ENCODE data around the gene PRPSAP2. TPM values are rescaled to one million over a fixed set of nuclear protein-coding genes. Genes with fewer than 3 reads are reported as not detected.

The PRPSAP2 gene
- total RNA-seq, 2 experiments from 2014 or later, result 63.0 to 63.7 TPM

DNA sequence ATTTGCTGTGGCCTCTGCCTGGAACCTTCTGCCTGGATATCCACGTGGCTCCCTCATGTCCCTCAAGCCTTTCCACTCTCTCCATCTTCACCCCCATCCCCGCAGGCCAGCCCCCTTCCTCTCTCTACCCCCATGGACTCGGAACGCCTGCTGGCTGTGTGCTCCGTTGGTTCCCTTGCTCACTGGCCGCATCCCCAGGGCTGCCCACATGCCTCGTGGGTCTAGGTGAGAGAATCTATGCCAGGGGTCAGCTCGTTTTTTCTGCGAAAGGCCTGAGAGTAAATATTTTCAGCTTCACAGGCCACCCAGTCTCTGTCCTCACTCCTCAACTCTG, 106.1 kb downstream of the PRPSAP2 start:
- no peaks in the 10 kb centered on the region for H3K27me3 Mint-ChIP-seq
- no peak for ATAC-seq
- TF ChIP-seq, protein P1, sequence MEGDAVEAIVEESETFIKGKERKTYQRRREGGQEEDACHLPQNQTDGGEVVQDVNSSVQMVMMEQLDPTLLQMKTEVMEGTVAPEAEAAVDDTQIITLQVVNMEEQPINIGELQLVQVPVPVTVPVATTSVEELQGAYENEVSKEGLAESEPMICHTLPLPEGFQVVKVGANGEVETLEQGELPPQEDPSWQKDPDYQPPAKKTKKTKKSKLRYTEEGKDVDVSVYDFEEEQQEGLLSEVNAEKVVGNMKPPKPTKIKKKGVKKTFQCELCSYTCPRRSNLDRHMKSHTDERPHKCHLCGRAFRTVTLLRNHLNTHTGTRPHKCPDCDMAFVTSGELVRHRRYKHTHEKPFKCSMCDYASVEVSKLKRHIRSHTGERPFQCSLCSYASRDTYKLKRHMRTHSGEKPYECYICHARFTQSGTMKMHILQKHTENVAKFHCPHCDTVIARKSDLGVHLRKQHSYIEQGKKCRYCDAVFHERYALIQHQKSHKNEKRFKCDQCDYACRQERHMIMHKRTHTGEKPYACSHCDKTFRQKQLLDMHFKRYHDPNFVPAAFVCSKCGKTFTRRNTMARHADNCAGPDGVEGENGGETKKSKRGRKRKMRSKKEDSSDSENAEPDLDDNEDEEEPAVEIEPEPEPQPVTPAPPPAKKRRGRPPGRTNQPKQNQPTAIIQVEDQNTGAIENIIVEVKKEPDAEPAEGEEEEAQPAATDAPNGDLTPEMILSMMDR (IDR thresholded peaks at IDR 0.05), result no peak
- CTCF ChIA-PET, result no interaction called here
- DNase-seq, result no peak
- H3K9me3 Mint-ChIP-seq, result no peaks in the 10 kb centered on the region
- intact Hi-C loops (cut with micrococcal nuclease), result no loop called here
- peaks cover 26% of the 10 kb centered on the region for H3K4me1 Mint-ChIP-seq (ENCODE audit: low read depth)
- H3K36me3 Mint-ChIP-seq (ENCODE audit: low read depth), result no peaks in the 10 kb centered on the region
- no peak overlapping the region for H3K27ac Mint-ChIP-seq
- POLR2A ChIA-PET, result no interaction called here
- no peak overlapping the region for H3K4me3 Mint-ChIP-seq

DNA sequence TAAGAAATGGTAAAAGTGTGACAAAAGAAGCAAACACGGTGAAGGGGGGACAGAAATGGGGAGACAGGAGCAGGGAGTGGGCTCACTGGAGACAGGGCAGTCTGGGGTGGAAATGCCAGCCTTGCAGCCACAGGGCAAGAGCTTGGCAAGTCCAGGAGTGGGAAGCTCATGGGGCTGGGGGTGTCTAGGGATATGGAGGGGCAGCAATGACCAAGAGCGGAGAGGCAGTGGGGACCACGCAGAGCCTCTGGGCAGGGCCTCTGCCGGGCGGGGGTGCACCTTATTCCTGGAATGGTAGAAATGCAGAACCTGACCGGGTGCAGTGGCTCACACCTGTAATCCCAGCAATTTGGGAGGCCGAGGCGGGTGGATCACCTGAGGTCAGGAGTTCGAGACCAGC, 106.6 kb downstream of the PRPSAP2 start:
- Mint-ChIP-seq H3K4me3 (no peak overlapping the region), H3K9me3 (no peaks in the 10 kb centered on the region), H3K4me1 (ENCODE audit: low read depth) (peaks cover 31% of the 10 kb centered on the region), H3K27ac (no peak overlapping the region), H3K36me3 (ENCODE audit: low read depth) (no peaks in the 10 kb centered on the region), H3K27me3 (no peaks in the 10 kb centered on the region)
- ChIA-PET CTCF (no interaction called here), POLR2A (no interaction called here)
- ATAC-seq (no peak), DNase-seq (no peak)
- TF ChIP-seq, protein P1 (IDR thresholded peaks at IDR 0.05), result no peak
- intact Hi-C loops (cut with micrococcal nuclease), result no loop called here

DNA sequence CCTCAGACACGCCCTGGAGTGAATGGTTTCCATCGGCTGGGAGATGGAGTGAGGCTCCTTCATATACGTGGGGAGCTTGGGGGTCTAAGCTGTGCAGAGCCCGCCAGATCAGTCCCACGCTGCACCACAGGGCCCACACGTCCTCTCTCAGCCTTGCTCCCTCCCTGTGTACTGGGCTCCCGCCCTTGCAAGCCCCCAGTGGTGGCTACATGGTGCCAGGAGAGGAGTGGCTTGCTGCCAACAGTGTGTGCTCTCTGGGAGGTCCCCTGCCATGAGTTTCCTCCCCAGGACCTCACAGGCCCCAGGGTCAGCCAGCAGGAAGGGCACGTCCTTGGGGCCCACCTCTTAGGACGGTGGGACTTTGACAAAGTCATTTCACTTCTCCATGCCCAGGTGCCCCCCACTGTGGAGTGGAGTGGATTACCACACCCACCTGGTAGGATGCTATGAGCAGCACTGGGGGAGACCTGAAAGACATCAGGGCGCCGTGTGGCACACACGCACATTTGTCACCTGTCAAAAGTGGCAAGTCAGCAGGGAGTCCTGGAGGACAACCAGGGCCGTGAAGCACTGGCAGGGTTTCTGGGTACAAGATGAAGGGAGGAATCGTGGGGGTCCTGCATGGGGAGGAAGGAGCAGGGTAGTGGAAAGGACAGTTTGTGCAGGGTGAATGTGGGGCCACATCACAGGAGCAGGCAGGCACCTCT, 107.8 kb downstream of the PRPSAP2 start:
- ATAC-seq (no peak), DNase-seq (no peak)
- Mint-ChIP-seq H3K27ac (no peak overlapping the region), H3K4me1 (ENCODE audit: low read depth) (peaks cover 30% of the 10 kb centered on the region), H3K36me3 (ENCODE audit: low read depth) (no peaks in the 10 kb centered on the region), H3K9me3 (no peaks in the 10 kb centered on the region), H3K27me3 (no peaks in the 10 kb centered on the region), H3K4me3 (no peak overlapping the region)
- ChIA-PET CTCF (no interaction called here), POLR2A (no interaction called here)
- intact Hi-C loops (cut with micrococcal nuclease), result no loop called here
- TF ChIP-seq, protein P1 (IDR thresholded peaks at IDR 0.05), result no peak

- Mint-ChIP-seq H3K36me3 (ENCODE audit: low read depth) (no peaks in the 10 kb centered on the region), H3K4me3 (no peak overlapping the region), H3K9me3 (no peaks in the 10 kb centered on the region), H3K27me3 (no peaks in the 10 kb centered on the region), H3K4me1 (ENCODE audit: low read depth) (peaks cover 18% of the 10 kb centered on the region), H3K27ac (no peak overlapping the region)
- intact Hi-C loops (cut with micrococcal nuclease), result no loop called here
- ChIA-PET POLR2A (interaction anchor here (1.4 kb wide), 1 partner anchor 51 kb away, joined by 3 read pairs; no protein-coding TSS in a partner anchor), CTCF (no interaction called here)
- no peak for DNase-seq
- TF ChIP-seq, protein P1 (IDR thresholded peaks at IDR 0.05), result no peak
- no peak for ATAC-seq
Measured at GRCh38 chr17:18966831-18967624, 109.1 kb downstream of the PRPSAP2 start.

DNA sequence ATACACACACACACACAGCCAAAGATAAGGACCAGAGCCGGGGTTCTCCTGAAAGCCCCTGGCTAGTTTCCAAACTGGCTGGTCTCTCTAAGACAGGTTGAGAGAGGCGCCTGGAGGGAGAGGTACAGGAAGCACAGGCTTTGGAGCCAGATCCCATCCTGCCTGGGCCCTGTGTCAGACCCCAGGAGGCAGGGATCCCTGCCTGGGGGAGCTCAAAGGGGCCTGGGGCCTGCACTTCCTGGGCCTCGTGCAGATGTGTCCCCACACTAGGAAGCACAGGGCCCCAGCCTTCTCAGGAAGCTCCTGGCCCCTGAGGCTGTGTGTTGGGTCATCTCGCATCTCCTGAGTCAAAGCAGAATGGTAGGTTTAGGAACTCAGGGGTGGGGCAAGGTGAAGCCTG, 110.0 kb downstream of the PRPSAP2 start:
- no peak overlapping the region for H3K27ac Mint-ChIP-seq
- no peaks in the 10 kb centered on the region for H3K36me3 Mint-ChIP-seq (ENCODE audit: low read depth)
- intact Hi-C loops (cut with micrococcal nuclease), result no loop called here
- DNase-seq (no peak), ATAC-seq (no peak)
- TF ChIP-seq, protein P1 (IDR thresholded peaks at IDR 0.05), result no peak
- H3K9me3 Mint-ChIP-seq, result no peaks in the 10 kb centered on the region
- no peaks in the 10 kb centered on the region for H3K27me3 Mint-ChIP-seq
- ChIA-PET POLR2A (interaction anchor here (1.4 kb wide), 1 partner anchor 52 kb away, joined by 3 read pairs; no protein-coding TSS in a partner anchor), CTCF (no interaction called here)
- peaks cover 12% of the 10 kb centered on the region for H3K4me1 Mint-ChIP-seq (ENCODE audit: low read depth)
- H3K4me3 Mint-ChIP-seq, result no peak overlapping the region

Measured in activated CD8-positive, alpha-beta T cell treated with anti-CD3 and anti-CD28 coated beads for 36 hours (primary cell).